GM21360 (cell line): Measurements from ENCODE around the gene LMX1B.
"Not testable (repeated sequence)": the region's sequence is repeated elsewhere in the genome, so short reads cannot be mapped to it uniquely, and the experiment has no call there.

Experiments
- ATAC-seq: cut with Tn5 transposase; IDR thresholded peaks from one replicate; pipeline ENCODE4 v1.9.1; 2021; ENCODE audit warnings: mild to moderate bottlenecking, moderate library complexity; ENCODE audit not compliant: unreplicated experiment

LMX1B gene

DNA sequence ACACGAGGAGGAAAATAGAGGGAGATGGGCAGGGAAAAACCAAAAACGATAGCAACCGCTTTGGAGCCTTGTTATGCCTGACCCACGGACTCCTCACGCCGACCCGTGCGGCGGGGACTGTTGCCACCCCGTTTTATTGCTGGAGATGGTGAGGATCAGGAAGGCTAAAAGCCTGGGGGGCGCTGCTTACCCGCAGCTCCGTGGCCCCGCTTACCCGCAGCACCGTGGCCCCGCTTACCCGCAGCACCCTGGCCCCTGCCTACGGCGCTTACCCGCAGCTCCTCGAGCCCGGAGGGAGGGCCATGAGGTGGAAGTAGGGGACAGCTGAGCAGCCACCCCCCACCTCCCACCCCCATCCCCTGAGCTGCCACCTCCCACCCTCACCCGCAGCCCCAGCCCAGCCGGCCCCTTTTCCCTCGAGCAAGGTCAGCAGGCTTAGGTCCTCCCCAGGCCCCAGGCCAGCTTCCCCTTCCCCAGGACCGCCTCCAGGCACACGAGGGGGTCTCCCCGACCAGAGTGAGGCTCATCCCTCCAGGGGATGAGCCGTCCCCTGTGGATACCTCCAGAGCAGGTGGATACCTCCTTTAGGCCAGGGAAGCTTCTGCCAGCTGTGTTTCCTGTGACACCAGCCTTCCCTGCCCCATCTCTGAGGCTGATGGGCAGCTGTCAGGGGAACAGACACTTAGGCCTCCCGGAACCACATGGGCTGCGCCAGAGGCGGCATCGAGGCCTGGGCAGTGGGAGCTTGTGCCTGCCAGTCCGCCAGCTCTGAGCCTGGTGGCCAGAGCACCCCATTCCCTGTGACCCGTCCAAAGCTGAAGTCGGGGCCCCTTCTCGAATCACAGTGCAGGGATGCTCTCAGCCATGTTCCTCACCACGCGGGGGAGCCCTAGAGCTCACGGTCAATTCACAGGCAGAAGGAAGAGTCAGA lies 92.3 kb downstream of the LMX1B start:
- ATAC-seq = peak; percentile 44

- no peak for ATAC-seq
These were observed 92.9 kb downstream of the LMX1B start for GRCh38 chr9:126706698-126707053.

- no peak for ATAC-seq
These were observed 93.4 kb downstream of the LMX1B start for GRCh38 chr9:126707083-126707482.

DNA sequence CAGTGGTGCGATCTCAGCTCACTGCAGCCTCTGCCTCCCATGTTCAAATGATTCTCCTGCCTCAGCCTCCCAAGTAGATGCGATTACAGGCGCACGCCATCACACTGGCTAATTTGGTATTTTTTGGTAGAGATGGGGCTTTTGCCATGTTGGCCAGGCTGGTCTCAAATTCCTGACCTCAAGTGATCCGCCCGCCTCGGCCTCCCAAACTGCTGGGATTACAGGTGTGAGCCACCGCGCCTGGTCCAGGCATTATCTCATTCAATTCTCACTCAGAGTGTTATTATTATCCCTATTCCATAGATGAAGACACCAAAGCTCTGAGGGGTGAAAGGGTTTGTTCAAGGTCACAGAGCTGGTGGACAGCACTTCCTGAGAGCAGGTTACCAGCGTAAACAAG lies 94.0 kb downstream of the LMX1B start:
- ATAC-seq = not testable (repeated sequence)

DNA sequence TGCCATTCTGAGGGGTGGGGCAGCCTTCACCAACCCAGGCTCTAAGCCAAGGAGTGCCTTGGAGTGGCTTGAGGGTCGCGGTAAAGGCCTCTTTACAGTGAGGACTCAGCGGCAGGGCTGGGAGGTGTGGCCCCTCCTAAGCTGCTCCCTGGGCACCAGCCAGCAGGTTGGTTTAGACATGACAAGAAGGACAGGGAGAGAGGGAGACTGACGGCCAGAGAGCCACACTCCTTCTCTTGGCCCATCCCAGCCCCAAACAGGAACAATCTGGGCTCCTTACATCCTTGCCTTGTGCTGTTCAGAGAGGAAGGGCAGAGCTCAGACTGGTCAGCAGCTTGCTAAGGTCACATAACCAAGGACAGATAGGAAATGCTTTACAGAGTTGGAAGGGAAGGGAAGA lies 94.5 kb downstream of the LMX1B start:
- ATAC-seq = no peak

- no peak for ATAC-seq
These were observed 95.5 kb downstream of the LMX1B start for GRCh38 chr9:126709241-126709640.

DNA sequence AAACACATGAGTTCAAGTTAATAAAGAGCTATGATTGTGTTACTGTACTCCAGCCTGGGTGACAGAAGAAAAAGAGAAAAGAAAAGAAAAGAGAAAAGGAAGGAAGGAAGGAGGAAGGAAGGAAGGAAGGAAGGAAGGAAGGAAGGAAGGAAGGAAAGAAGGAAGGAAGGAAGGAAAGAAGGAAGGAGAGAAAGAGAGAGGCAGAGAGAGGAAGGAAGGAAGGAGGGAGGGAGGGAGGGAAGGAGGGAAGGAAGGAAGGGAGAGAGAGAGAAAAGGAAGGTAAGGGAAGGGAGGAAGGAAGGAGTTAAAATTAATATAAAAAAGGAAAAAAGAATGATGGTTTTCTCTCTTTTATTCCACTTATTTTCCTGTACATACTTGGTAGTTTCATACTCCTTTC lies 101.7 kb downstream of the LMX1B start:
- no peak for ATAC-seq

GRCh38 chr9:126717441-126717840 lies 103.7 kb downstream of the LMX1B start:
- ATAC-seq = not testable (repeated sequence)

DNA sequence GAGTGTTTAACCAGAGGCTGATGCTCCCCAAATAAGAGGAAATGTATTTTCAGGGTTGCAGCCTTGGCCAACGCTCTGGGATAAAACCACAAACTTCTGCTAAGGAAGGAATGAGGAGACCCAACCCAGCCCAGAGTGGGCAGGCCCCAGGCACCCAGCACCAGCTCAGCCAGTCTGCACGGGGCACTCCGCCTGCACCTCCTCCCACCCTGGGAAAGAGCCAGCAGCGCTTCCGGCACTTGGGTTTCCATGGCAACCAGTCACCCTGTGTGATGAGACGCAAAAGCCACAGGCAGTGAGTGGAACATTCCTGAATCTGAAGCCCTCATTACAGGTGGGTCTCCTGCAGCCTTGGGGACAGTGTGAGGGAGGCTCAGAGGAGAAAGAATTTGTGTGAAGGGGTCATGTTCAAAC lies 105.9 kb downstream of the LMX1B start:
- no peak for ATAC-seq

- no peak for ATAC-seq
These were observed 106.3 kb downstream of the LMX1B start for GRCh38 chr9:126720036-126720435.

GRCh38 chr9:126720661-126721563 lies 107.2 kb downstream of the LMX1B start:
- no peak for ATAC-seq

DNA sequence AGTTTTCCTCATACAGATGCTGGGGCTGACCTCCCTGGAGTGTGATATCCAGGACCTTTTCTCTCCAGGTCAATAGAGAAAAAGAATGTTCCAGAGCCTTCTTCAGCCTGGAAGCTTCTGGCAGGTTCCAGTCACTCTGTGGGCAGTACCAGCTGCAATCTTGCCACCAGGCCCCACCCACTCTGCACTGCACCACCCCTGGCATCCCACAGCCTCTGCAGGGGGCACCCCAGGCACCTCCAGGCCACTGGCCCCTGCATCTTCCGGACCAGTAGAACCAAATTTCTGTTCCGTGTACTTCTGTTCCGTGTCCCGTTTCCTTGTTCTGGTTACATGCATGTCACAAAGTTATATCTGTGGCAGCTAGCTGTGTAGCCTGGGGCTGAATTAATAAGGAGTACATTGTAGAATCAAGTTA lies 107.8 kb downstream of the LMX1B start:
- no peak for ATAC-seq

- ATAC-seq = peak; percentile 59
These were observed 108.7 kb downstream of the LMX1B start for GRCh38 chr9:126722252-126722921.

DNA sequence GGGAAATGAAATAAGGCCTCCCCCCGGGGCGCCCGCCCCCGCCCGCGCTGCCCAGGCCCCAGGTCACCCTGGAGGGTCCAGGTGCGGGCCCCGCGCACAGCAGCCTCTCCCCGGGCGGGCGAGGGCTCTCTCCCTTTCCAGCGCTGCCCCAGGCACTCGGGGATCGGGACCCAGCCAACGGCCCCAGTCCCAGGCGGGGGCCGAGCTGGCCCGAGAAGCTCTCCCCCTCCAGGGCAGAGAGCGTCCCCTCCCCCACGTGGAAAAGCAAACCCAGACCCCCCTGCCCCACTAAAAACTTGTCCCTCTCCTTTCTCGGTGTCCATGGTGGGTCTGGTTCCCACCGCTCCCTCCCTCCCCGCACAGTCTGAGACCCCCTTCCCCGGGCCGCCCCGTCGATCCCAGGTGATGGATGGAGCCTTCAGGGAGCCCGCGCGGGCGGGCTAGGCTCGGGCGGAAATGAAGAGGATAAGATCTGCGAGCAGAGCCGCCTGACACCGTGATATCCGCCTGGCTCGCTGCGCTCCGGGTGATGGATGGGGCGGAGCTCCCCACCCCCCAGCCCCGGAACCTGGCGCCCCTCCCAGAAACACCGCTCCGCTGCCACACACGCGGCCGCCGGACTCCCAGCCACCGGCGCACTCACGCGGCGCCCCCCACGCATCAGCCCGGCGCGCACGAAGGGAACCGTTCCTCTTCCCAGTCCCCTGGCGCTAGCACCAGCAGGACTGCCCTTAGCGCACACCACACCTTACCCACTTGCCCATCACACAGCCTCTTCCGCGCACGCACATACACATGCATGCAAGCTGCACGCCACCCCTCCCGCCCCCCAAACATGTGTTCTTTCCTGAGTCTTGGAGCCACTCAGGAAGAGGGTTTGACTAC lies 109.4 kb downstream of the LMX1B start:
- peak; percentile 13 for ATAC-seq

DNA sequence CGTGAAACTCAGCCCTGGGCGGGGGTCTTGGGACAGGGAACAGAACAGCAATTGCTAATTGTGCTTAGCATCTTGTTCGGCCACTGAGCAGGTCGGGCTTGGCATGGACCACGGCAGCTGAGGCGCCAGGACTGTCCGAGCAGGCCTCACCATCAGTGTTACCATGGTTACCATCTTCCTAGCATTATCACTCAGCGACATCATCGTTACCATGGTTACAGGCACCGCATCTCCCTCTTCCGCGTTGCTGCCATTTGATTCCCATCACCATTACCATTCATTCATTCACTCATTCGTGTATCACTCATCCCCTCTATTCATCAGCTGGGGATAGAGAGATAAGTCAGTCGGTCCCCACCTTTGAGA lies 110.1 kb downstream of the LMX1B start:
- no peak for ATAC-seq

GRCh38 chr9:126724226-126724625 lies 110.5 kb downstream of the LMX1B start:
- no peak for ATAC-seq

DNA sequence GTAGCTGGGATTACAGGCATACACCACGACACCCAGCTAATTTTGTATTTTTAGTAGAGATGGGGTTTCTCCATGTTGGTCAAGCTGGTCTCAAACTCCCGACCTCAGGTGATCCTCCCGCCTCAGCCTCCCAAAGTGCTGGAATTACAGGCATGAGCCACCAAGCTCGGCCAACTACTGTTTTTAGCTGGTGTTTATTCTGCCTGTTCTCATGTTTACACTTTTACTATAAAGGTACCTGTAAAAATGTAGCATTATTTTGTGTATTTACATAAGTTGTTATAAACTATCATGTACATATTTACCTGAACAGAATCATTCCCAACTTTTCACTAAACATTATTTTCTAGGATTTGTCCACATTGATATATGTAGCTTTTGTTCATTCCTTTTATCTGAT lies 111.8 kb downstream of the LMX1B start:
- not testable (repeated sequence) for ATAC-seq

DNA sequence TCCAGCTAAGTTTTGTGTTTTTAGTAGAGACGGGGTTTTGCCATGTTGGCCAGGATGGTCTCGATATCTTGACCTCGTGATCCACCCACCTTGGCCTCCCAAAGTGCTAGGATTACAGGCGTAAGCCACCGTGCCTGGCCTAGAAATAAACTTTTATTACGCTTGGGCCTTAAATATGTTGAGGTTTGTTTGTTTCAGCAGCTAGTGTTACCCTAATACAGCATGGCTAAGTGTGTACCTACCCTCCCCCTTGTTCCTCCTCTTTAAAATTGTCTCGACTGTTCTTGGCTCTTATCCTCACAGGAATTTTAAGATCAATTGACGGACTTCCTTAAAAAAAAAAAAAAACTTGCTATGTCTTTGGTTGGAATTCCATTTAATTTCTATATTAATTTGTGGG lies 114.5 kb downstream of the LMX1B start:
- ATAC-seq = not testable (repeated sequence)

DNA sequence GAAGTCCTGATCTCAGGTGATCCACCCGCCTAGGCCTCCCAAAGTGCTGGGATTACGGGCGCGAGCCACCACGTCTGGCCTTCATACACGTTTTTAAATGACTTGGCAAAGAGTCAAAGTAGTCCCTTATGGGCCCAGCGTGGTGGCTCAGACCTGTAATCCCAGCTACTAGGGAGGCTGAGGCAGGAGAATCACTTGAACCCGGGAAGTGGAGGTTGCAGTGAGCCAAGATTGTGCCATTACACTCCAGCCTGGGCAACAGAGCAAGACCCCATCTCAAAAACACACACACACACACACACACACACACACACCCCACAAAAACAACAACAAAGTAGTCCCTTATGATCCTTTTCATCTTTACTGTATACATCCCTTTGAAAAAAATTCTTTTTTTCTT lies 116.9 kb downstream of the LMX1B start:
- not testable (repeated sequence) for ATAC-seq

- ATAC-seq = no peak
These were observed 119.3 kb downstream of the LMX1B start for GRCh38 chr9:126733005-126733404.
